ENCODE results near the gene GAS5.
"Not testable (repeated sequence)": the region's sequence is repeated elsewhere in the genome, so short reads cannot be mapped to it uniquely, and the experiment has no call there.

The GAS5 gene

GRCh38 chr1:173870252-173871075 lies 2.7 kb upstream of the GAS5 start:
- in situ Hi-C loops (cut with MboI; ENCODE audit: low sequenced_read_pairs): no loop called here

DNA sequence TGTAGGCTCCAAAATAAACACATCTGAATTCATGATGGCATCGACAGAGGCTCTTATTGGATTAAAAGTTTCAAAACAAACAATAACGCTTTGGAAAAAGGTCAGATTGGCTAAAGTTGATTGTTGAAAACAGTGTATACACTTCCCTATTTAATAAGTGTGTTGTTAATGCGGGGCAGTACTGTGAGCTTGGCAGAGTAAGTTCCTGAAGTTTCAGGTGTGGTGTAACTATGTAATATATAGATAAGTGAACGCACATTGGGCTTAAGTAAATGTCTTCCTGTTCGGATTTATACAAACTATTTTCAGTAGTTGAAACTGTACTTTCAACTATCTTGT lies 1.2 kb upstream of the GAS5 start:
- in situ Hi-C loops (cut with MboI; ENCODE audit: low sequenced_read_pairs): no loop called here

DNA sequence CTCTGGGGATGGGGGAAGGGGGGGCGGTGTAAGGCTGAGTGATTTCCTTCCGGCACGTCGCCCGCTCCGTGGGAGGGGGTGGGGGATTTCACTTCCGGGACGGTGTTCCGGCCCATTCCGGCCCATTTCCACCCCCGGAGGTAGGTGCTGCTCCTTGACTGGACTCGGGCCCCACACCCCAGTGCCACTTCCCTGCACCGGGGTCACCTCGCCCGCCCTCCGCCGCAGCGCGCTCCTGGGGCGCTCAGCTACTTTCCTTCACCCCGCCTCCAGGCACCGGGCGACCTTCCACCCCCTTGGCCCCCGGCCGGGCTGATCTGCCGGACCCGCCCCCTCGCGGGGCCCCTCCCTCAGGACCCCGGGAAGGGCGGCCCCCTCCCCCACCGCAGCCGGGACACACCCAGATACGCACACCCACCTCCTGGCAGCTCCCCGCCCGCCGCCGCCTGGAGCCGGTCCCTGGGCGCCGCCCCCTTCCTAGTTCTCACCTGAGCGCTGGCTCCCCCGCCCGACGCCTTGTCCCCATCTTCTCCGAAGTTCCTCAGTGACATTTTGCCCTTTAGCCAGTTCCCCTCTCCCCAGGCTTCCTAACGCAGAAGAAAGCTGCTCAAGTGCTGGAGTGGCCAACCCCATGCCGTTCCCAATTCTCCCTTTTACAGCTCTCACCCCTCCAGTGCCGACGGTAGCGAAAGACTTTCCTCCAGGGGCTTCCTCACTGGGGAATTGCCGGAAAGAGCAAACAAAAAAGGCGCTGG lies 654 bp upstream of the GAS5 start, which contains the start of gene ZBTB37:
ZBTB37 (plus strand) TSS at position 115 of the 755 bp plus-strand sequence. CDS start 1,846 bp downstream, outside the sequence.
- in situ Hi-C loops (cut with MboI; ENCODE audit: low sequenced_read_pairs): no loop called here

- in situ Hi-C loops (cut with MboI; ENCODE audit: low sequenced_read_pairs): no loop called here
These were observed 542 bp downstream of the GAS5 start for GRCh38 chr1:173867141-173867752.

DNA sequence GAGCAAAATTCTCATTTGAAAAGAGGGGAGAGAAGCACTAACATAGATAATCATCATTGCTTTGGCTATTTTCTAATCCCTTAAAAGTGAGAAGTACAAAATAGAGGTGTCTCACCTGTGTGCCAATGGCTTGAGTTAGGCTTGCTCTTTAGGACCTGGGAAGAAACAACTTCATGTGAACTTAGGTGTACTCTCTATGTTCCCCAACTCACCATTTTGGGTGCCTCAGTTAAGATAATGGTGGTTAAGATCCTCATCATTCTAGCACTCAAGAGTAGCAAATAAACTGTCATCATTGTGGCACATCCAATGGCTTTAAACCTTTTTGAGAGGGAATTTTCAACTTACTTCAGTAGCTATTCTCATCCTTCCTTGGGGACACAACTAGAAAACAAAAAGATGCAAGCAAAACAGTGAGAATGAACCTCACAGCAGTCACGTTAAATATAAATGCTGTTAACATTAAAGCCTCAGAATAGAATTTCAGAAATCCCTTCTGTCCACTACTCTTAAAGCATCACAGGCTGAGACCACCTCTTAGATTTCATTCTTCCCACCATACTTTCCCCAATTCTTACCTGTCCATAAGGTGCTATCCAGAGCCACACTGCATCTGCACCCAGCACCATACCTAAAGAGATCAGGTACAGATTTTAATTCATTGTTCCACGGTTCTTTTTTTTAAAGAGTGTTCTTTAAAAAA lies 1.2 kb downstream of the GAS5 start:
- in situ Hi-C loops (cut with MboI; ENCODE audit: low sequenced_read_pairs): no loop called here

GRCh38 chr1:173865468-173866164 lies 2.2 kb downstream of the GAS5 start:
- in situ Hi-C loops (cut with MboI; ENCODE audit: low sequenced_read_pairs): no loop called here

- in situ Hi-C loops (cut with MboI; ENCODE audit: low sequenced_read_pairs): no loop called here
These were observed 3.5 kb downstream of the GAS5 start for GRCh38 chr1:173864179-173864867.

DNA sequence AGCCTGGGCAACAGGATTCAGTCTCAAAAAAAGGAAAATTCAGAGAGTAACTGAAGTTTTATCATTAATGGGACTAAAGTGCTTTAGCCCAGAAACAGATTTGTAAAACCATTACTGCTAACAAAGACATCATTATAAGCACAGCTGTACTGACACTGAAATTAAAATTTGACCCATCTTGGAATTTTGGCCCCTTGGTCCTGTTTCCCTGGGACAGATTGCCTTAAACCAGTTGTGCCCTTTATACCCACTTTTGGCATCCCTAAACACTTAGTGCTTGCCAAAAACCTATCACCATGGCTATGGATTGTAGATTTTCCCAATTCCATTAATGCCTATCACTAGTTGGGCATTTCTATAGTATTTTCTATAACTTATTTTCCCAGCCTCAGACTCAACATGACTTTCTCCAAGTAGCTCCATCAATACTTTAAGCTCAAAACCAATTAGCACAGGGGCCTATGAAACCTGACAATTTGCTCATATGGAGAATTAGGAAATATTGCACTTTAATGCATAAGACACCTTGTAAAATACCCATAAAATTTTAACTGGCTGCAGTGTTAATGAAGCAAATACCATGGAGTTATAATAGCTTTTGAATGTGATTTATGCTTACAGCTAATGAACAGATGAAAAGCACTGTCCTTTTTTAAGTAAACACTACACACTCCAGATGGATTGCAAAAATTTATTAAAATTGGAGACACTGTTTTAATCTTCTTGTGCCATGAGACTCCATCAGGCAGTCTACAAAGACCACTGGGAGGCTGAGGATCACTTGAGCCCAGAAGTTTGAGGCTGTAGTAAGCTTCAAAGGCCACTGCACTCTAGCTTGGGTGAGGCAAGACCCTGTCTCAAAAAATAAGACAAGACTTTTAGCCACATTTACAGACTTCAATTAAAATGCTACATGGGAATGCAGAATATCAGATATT lies 4.3 kb downstream of the GAS5 start:
- in situ Hi-C loops (cut with MboI; ENCODE audit: low sequenced_read_pairs): no loop called here

GRCh38 chr1:173862769-173863223 lies 5.0 kb downstream of the GAS5 start:
- in situ Hi-C loops (cut with MboI; ENCODE audit: low sequenced_read_pairs): no loop called here

DNA sequence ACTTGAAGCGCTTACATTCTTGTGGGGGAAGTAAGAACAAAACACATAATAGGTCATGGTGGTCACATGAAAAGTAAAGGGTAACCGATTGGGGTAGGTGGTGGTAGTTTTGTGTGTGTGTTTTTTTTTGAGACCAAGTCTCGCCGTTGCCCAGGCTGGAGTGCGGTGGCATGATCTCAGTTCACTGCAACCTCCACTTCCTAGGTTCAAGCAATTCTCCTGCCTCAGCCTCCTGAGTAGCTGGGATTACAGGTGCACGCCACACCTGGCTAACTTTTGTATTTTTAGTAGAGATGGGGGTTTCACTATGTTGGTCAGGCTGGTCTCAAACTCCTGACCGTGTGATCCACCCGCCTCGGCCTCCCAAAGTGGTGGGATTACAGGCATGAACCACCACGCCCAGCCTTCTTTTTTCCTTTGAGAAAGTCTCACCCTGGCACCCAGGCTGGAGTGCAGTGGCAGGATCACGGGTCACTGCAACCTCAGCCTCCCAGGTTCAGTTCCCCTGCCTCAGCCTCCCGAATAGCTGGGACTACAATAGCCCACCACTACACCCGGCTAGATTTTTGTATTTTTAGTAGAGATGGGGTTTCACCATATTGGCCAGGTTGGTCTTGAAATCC lies 5.5 kb downstream of the GAS5 start:
- in situ Hi-C loops (cut with MboI; ENCODE audit: low sequenced_read_pairs): not testable (repeated sequence)

GRCh38 chr1:173861731-173862145 lies 6.1 kb downstream of the GAS5 start:
- in situ Hi-C loops (cut with MboI; ENCODE audit: low sequenced_read_pairs): no loop called here

DNA sequence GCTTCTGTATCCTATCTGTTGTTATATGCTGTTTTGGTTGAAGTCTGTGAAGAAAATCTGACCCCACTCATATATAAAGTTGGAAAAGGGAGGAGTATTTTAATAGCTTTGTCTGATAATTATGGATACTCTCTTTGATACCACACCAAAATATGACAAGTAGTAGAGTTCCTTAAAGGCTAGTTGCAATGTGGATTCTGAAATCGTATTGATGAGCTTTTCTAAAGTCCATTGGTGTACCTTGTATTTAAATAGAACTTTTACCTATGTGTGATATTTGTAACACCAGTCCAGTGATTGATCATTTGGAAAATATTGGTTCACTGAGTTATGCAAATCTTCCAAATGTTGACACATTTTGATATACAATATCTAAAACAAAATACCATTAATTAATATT lies 7.7 kb downstream of the GAS5 start:
- in situ Hi-C loops (cut with MboI; ENCODE audit: low sequenced_read_pairs): no loop called here

- in situ Hi-C loops (cut with MboI; ENCODE audit: low sequenced_read_pairs): not testable (repeated sequence)
These were observed 8.2 kb downstream of the GAS5 start for GRCh38 chr1:173859547-173859946.

GRCh38 chr1:173857363-173857917 lies 10.3 kb downstream of the GAS5 start:
- in situ Hi-C loops (cut with MboI; ENCODE audit: low sequenced_read_pairs): no loop called here

GRCh38 chr1:173856903-173857302 lies 10.9 kb downstream of the GAS5 start:
- in situ Hi-C loops (cut with MboI; ENCODE audit: low sequenced_read_pairs): no loop called here

DNA sequence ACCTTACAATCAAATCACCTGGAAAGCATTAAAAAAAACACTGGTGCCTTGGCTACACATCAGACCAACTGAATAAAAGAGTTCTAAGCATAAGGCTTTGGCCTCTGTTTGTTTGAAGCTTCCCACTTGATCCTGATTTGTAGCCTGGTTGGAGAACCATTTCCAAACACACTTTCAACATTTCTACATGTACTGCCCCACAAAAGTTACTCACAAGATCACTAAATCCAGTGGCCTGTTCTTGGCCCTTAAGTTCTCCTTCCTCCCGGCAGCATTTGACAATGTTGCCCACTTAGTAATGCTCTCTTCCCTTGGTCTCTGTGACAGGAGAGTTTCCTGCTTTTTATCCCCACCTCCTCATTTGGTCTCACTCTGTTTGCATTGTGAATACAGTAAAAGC lies 11.8 kb downstream of the GAS5 start:
- in situ Hi-C loops (cut with MboI; ENCODE audit: low sequenced_read_pairs): no loop called here

DNA sequence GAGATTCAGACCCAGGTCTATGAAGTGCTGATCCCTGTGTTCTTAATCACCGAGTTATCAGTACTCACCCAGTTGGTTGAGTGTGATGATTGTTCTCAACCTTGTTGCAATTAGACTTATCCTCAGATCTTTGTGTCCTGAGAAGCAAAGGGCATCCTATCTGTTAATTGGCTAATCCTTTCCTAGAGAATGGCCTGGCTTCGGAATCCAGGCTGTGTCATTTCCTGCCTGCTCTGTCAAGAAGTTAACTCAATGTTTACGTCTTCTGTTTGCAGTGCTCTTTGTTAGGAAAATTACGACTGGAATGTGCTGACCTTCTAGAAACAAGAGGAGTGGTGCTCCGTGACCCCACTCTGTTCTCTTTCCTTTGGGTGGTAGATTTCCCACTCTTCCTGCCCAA lies 14.7 kb downstream of the GAS5 start:
- in situ Hi-C loops (cut with MboI; ENCODE audit: low sequenced_read_pairs): no loop called here

DNA sequence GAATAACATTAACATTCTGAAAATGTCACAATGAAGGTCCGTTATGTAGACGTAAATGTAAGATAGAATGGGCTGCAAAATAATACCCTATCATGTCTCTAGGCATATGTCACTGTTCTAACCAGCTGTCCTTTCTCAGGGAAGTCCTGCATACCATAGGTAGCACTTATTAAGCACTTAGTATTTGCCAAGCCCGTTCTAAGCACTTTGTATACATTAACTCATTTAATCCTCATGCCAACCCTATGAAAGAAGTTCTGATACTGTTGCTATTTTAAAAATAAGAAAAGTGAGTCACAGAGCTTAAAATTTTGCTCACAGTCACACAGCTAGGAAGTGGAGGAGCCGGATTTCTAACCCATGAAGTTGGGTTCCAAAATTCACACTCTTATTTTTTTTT lies 15.7 kb downstream of the GAS5 start:
- in situ Hi-C loops (cut with MboI; ENCODE audit: low sequenced_read_pairs): no loop called here
